Ishikawa (cell line): ENCODE data around the gene PRG2.

Experiments used
- CEBPB ChIP-seq: IDR thresholded peaks from 2 replicates; pipeline ENCODE4 v1.6.1; 2012
- CREB1 ChIP-seq: IDR thresholded peaks from 2 replicates; pipeline ENCODE4 v1.6.1; 2012; ENCODE audit warnings: low read depth
- EGR1 ChIP-seq: IDR thresholded peaks from 2 replicates; pipeline ENCODE4 v1.6.1; 2012
- EP300 ChIP-seq: IDR thresholded peaks from 2 replicates; pipeline ENCODE4 v1.6.1; 2012; ENCODE audit warnings: borderline replicate concordance
- NFIC ChIP-seq: IDR thresholded peaks from 2 replicates; pipeline ENCODE4 v1.6.1; 2012
- RAD21 ChIP-seq: IDR thresholded peaks from 2 replicates; pipeline ENCODE4 v1.6.1; 2012; ENCODE audit warnings: low read depth
- REST ChIP-seq: IDR thresholded peaks from 2 replicates; pipeline ENCODE4 v1.6.1; 2012; ENCODE audit warnings: low read depth, mild to moderate bottlenecking
- TAF1 ChIP-seq: IDR thresholded peaks from 2 replicates; pipeline ENCODE4 v1.6.1; 2012; ENCODE audit warnings: low read depth, mild to moderate bottlenecking
- TCF12 ChIP-seq: IDR thresholded peaks from 2 replicates; pipeline ENCODE4 v1.6.1; 2012; ENCODE audit warnings: low read depth
- TEAD4 ChIP-seq: IDR thresholded peaks from 2 replicates; pipeline ENCODE4 v1.6.1; 2012
- ZBTB7A ChIP-seq: IDR thresholded peaks from 2 replicates; pipeline ENCODE4 v1.6.1; 2012; ENCODE audit warnings: low read depth

- no peak for TF ChIP-seq RAD21
- no peak for TF ChIP-seq REST
- TF ChIP-seq TCF12, result no peak
- no peak for TF ChIP-seq EP300
- TF ChIP-seq TAF1, result no peak
- TF ChIP-seq EGR1, result no peak
- TF ChIP-seq CEBPB, result no peak
- no peak for TF ChIP-seq CREB1
- TF ChIP-seq NFIC, result no peak
- TF ChIP-seq TEAD4, result no peak
- TF ChIP-seq ZBTB7A, result no peak
These were observed 3.0 kb downstream of the PRG2 start for GRCh38 chr11:57387289-57388030.
